Stimulated activated naive CD4-positive, alpha-beta T cell treated with Interleukin-2 at 50 U/mL for 16 hours (primary cell): ENCODE measurements around the gene KREMEN2.
A peak's percentile ranks its signal among the peaks of the same experiment; 100 is the strongest.

Experiments
- DNase-seq: peaks from one replicate; lab custom pipeline; 2025; lab: John Stamatoyannopoulos, UW

Gene KREMEN2

DNA sequence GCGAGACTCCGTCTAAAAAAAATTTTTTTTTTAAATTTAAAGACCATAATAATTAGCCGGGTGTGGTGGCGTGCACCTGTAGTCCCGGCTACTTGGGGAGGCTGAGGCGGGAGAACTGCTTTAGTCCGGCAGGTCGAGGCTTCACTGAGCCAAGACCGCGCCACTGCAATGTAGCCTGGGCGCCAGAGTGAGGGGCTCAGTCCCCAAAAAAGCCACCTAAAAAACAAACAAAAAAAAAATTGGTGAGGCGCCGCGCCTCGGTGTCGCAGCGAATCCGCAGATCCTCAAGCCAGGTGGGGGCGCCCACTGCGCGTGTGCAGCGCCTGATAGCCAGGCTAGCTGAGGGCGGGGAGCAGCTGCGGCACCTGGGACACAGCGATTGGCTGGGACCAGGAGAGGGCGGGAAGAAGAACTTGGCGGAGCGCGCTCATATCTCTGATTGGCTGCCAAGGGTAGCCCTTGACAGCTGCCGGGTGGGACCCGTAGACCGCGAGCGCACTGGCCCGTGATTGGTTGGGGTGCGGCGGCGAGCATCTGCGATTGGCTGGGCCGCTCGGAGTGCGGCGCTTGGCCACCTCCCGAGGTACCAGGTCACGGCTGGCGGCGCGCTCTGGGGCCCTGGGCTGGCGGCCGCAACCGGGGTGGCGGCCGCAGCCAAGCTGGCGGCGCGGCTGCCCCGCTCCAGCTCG, 39.7 kb downstream of the KREMEN2 start:
- peak; percentile 98 for DNase-seq

DNA sequence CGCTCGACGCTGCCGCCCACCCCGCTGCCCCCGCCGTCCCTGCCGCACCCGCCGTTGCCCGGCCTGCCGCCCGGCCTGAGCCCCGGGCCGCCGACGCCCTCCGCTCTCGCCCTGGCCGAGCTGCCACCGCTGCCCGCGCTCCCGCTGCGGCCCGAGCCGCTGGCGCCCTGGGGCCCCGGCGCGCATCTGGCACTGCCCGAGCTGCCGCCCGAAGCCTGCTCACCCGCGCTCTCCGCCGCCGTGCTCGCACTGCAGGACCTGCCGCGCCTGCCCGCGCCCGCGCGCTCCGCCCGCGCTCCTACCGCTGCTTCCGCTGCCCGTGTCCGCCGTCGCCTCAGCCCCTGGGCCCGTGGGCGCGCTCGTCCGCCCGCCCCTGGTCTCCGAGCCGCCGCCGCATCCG, 40.2 kb downstream of the KREMEN2 start:
- no peak for DNase-seq

DNA sequence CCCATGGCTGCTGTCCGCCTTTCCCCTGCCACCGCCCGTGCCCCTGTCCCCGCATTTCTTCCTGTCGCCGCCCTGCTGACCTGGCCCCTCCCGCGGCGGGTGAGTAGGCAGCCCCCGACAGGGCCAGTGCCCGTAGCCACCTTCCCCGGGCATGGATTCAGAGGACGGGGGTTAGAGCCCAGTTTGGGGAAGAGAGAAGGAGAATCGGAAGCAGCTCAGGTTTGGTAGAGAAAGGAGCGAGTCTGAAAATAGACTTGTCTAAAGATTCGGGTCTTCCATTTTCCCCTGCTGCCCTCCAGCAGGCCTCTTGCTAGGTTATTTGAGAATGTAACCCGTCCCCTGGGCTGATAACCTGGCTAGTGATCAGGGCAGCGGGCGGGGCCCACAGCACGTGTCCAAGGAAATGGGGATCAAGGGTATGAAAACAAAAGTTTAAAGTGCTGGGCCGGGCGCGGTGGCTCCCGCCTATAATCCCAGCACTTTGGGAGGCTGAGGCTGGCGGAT, 40.8 kb downstream of the KREMEN2 start:
- DNase-seq, result no peak

- no peak for DNase-seq
Measured at GRCh38 chr16:3007059-3007956, 43.2 kb downstream of the KREMEN2 start.

DNA sequence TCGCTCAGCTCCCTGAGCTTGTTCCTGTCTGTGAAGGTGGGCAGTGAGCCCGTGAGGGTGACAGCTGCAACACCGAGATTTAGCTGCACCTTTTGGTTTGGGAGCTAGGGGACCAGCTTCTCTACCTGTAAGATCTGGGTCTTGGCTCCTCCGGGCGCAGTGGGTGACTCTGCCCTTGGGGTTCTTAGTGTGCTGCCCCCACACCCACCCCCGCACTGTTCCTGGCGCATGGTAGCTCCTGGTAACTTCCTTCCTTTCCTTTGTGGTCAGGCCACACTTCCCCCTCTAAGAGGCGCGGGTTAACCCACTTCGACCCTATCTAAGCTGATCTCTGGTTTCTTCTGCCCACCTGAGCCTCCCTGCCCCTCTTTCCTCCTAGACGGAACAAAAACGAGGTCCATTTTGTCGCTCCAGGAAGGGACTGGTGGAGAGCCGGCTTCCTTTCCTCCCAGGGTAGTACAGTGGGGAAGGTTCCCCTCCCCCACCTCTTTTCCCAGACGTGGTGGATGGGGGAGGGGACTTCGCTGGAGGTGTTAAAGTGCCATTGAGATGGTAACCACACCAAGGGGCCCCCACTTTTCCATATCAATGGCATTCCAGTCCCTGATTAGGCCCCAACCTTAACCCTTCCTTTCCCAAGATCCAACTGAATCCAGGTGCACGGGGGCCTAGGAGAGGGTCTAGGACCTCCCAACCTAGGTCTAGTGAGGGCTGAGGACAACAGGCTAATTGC, 44.0 kb downstream of the KREMEN2 start:
- no peak for DNase-seq

DNA sequence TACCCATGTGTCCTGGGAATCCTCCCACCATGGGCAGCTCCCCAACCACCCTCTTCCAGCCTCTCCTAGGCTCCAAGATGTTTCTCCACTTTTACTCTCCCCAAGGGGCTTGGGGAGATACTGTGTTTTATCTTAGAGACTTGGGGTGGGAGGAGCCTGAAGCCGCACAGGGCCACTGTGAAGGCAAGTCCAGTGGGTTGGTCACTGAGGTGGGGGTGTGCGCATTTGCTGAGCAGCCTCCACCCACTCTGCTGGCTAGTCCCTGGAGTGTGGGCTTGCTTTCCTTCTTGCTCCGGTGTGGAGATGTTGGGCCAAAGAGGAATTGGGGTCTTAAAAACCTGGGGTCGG, 44.6 kb downstream of the KREMEN2 start:
- DNase-seq, result no peak

- DNase-seq, result no peak
Measured at GRCh38 chr16:3009568-3010390, 45.7 kb downstream of the KREMEN2 start.

GRCh38 chr16:3010510-3010909, 46.4 kb downstream of the KREMEN2 start:
- DNase-seq, result no peak

- DNase-seq, result no peak
Measured at GRCh38 chr16:3012246-3012645, 48.2 kb downstream of the KREMEN2 start.

- no peak for DNase-seq
Measured at GRCh38 chr16:3012828-3013420, 48.8 kb downstream of the KREMEN2 start, which contains the start of gene CLDN9. CLDN9 (plus strand) TSS chr16:3012923; CDS start chr16:3013363, 440 bp downstream.

DNA sequence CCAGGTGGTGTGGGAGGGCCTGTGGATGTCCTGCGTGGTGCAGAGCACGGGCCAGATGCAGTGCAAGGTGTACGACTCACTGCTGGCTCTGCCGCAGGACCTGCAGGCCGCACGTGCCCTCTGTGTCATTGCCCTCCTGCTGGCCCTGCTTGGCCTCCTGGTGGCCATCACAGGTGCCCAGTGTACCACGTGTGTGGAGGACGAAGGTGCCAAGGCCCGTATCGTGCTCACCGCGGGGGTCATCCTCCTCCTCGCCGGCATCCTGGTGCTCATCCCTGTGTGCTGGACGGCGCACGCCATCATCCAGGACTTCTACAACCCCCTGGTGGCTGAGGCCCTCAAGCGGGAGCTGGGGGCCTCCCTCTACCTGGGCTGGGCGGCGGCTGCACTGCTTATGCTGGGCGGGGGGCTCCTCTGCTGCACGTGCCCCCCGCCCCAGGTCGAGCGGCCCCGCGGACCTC, 49.4 kb downstream of the KREMEN2 start:
- no peak for DNase-seq

DNA sequence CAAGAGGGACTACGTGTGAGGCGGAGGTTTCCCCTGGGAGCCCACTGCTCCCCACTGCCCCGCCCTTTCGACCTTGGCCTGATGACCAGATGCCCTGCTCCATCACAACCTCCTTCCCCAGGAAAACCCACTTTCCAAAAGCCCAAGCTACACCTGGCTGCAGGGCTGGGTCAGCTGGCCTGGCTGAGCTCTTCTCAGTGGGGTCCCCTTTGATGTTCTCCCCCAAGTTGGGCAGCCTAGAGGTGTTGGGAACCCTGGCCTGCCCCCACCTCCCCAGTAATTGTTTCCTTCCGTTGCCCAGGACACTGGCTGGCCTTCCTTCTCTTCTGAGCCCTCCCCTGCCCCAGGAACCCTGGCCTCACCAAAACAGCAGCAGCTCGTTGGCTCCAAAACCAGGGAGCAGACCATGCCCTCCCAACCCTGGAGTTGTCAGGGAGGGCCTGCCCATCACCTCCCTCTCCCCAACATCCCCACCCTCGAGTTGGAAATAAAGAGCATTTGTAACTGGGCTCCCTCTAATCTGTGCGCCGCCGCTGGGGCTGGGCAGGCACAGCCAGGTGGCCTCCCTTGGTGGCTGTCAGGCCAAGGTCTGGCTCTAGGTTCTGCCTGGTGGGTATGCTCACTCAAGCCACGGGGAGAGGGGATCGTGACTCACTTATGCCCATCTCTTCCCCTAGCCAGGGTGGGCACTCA, 50.1 kb downstream of the KREMEN2 start:
- DNase-seq, result no peak

GRCh38 chr16:3014971-3015370, 50.9 kb downstream of the KREMEN2 start:
- DNase-seq, result no peak

- DNase-seq, result no peak
Measured at GRCh38 chr16:3015865-3016521, 51.9 kb downstream of the KREMEN2 start.

- no peak for DNase-seq
Measured at GRCh38 chr16:3017344-3017743, 53.3 kb downstream of the KREMEN2 start.
